GM18868 (cell line): Measurements from ENCODE around the gene NOS3.
"Not testable (repeated sequence)": the region's sequence is repeated elsewhere in the genome, so short reads cannot be mapped to it uniquely, and the experiment has no call there.

Experiments
- ATAC-seq: cut with Tn5 transposase; IDR thresholded peaks from one replicate; pipeline ENCODE4 v1.9.1; 2021; ENCODE audit warnings: mild to moderate bottlenecking, moderate library complexity; ENCODE audit not compliant: unreplicated experiment

The NOS3 gene

DNA sequence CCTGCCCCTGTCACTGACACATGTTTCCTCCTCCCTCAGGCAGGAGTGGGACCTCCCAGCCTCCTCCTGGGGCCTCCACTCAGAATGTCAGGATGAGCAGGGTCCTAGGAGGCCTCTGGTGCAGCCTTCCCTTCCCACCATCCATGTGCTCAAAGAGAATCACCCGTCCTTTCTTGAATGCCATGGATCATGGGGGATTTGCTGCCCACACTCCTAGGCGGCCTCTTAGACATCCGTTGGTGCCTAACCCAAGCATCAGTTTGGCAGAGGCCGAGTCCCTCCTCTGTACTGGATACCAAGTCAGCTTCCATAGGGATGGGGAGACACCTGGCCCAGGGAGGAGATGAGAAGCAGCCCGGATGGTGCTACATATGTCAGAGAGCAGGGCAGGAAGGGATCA is 7.0 kb downstream of the NOS3 start:
- ATAC-seq = no peak

DNA sequence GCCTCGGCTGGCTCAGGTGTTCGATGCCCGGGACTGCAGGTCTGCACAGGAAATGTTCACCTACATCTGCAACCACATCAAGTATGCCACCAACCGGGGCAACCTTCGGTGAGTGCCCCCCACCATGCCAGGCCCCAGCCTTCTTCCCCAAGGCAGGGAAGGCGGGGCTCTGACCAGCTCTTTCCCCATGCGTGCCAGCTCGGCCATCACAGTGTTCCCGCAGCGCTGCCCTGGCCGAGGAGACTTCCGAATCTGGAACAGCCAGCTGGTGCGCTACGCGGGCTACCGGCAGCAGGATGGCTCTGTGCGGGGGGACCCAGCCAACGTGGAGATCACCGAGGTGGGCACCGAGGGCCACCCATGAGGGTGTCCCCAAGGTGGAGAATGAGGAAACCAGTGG is 7.5 kb downstream of the NOS3 start:
- no peak for ATAC-seq

DNA sequence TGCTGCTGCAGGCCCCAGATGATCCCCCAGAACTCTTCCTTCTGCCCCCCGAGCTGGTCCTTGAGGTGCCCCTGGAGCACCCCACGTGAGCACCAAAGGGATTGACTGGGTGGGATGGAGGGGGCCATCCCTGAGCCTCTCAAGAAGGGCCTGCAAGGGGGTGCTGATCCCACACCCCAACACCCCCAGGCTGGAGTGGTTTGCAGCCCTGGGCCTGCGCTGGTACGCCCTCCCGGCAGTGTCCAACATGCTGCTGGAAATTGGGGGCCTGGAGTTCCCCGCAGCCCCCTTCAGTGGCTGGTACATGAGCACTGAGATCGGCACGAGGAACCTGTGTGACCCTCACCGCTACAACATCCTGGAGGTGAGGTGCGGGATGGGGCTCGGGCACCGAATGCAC is 8.2 kb downstream of the NOS3 start:
- no peak for ATAC-seq

GRCh38 chr7:150999497-151000230 is 8.8 kb downstream of the NOS3 start:
- ATAC-seq = no peak

DNA sequence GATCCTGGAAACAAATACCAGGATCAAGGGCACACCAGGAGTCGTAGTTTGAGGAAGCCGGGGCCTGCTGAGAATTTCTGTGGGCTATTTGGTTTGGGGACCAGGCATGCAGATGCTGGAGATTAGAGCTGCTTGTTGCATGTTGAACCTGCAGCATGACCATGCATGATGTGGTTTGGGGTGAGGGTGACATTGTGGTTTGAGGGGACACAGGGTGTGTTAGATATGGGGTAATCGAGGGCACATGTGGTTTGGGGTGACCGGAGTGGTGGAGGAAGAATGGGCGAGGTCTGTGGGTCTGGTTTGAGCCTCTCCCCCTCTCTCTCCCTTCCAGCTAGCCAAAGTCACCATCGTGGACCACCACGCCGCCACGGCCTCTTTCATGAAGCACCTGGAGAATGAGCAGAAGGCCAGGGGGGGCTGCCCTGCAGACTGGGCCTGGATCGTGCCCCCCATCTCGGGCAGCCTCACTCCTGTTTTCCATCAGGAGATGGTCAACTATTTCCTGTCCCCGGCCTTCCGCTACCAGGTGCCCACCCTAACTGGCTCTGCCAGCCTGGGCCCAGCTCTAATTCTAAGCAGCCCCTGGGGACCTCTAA is 10.2 kb downstream of the NOS3 start:
- ATAC-seq = no peak

DNA sequence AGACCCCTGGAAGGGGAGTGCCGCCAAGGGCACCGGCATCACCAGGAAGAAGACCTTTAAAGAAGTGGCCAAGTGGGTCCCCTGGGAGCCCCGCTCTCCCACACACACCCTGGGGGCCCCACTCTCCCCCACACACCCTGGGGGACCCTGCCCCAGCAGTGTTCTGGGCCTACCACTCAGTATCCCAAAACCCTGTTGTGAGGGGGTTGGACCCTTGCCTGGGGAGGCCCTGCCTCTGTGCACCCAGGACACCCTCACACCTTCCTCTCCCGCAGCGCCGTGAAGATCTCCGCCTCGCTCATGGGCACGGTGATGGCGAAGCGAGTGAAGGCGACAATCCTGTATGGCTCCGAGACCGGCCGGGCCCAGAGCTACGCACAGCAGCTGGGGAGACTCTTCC is 10.7 kb downstream of the NOS3 start:
- no peak for ATAC-seq

GRCh38 chr7:151003572-151003971 is 12.8 kb downstream of the NOS3 start:
- ATAC-seq = no peak

DNA sequence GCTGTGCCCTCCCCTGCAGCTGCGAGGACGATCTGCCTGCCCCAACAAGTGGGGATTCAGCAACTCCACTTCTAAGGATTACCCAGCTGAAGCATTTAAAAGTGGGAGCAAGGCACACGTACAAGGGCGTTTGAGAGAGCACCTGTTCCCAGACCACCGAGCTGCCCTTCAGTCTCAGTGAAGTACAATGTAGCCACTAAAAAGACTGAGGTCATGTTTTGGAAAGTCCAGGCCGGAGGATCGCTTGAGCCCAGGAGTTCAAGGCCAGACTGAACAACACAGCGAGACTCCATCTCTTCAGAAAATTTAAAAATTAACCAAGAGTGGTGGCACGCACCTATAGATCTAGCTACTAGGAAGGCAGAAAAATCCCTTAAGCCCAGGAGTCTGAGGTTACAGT is 14.7 kb downstream of the NOS3 start:
- no peak for ATAC-seq

GRCh38 chr7:151006590-151007300 is 15.9 kb downstream of the NOS3 start:
- no peak for ATAC-seq

- no peak for ATAC-seq
Observed at GRCh38 chr7:151007469-151007898, 16.7 kb downstream of the NOS3 start.

GRCh38 chr7:151008143-151008510 is 17.3 kb downstream of the NOS3 start:
- no peak for ATAC-seq

- ATAC-seq = peak; percentile 67
Observed at GRCh38 chr7:151008511-151009323, 17.9 kb downstream of the NOS3 start.

DNA sequence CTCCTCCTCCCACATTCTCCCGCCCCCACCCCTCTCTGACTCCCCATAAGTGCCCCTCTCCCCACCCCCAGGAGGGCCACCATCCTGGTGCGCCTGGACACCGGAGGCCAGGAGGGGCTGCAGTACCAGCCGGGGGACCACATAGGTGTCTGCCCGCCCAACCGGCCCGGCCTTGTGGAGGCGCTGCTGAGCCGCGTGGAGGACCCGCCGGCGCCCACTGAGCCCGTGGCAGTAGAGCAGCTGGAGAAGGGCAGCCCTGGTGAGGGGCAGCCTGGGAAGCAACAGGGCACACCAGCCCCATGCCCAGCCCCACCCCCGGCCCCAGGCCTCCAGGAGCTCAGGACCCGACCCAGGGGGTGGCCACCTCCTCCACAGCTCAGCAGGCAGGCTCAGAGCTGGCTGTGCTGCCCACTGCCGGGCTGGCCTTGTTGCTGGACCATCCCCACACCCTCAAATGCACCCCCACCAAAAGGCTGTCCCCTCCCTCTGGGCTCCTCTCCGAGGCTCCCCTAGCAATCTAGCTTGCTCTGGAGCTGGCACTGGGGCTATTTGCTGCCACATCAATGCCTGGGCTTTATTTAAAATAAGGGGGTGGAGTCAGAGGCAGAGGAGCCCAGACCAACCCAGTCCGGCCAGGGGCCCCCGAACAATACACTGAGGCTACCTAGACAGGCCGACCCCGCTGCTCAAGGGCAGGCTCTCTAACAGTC is 18.7 kb downstream of the NOS3 start:
- no peak for ATAC-seq

DNA sequence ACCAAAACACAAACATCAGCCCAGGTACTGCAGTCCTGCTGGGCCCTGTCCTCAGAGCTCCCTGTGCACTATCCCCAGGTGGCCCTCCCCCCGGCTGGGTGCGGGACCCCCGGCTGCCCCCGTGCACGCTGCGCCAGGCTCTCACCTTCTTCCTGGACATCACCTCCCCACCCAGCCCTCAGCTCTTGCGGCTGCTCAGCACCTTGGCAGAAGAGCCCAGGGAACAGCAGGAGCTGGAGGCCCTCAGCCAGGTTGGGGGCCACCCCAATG is 19.2 kb downstream of the NOS3 start:
- no peak for ATAC-seq

DNA sequence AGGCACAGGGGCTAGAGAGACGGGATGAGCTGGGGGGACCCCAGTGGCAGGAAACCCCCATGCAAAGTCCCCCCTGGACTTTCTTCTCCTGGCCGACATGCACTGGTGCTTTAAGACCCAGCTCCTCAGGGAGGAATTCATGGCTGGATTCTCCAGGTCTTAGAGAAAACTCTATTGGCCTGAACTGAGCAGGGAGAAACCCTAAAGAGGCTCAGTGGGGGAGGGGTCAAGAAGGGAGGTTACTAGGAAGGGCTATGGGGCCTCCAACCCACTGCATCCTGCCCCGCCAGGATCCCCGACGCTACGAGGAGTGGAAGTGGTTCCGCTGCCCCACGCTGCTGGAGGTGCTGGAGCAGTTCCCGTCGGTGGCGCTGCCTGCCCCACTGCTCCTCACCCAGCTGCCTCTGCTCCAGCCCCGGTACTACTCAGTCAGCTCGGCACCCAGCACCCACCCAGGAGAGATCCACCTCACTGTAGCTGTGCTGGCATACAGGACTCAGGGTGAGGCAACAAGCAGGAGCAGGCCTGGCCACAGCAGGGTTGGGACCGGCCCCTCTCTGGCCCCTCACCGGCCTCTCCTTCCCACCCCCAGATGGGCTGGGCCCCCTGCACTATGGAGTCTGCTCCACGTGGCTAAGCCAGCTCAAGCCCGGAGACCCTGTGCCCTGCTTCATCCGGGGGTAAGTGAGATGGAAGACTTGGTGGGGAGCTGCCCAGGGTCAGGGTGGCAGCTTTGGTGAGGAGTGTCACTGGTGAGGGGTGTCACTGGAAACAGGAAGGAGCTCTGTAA is 19.7 kb downstream of the NOS3 start:
- ATAC-seq = no peak

DNA sequence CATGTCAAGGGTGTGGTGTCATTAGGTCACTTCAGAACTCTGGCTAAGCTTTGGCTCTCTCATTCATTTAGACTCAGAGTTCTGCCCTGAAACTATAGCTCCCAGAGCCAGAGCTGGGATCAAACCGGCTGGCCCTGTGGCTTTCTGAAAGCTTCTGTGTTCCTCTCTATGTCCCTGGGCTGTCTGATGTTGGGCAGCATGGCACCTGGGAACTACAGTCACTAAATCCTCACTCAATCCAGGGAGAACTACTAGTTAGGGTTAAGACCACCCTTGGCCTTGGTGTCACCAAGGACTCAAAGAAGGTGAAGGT is 20.2 kb downstream of the NOS3 start:
- ATAC-seq = no peak

DNA sequence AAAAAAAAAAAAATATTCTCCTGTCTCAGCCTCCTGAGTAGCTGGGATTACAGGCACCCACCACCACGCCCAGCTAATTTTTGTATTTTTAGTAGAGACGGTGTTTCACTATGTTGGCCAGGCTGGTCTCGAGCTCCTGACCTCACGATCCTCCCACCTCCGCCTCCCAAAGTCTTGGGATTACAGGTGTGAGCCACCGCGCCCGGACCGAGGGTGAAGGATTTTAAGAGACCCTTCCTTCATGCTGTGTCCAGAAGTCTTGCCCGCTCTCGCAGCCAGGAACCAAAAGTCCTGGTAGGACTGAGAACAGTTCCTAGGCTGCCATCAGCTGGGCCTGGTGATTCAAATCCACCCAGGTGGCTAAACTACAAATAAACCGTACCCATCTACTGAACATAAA is 20.8 kb downstream of the NOS3 start:
- not testable (repeated sequence) for ATAC-seq

- no peak for ATAC-seq
Observed at GRCh38 chr7:151012031-151012692, 21.3 kb downstream of the NOS3 start.

DNA sequence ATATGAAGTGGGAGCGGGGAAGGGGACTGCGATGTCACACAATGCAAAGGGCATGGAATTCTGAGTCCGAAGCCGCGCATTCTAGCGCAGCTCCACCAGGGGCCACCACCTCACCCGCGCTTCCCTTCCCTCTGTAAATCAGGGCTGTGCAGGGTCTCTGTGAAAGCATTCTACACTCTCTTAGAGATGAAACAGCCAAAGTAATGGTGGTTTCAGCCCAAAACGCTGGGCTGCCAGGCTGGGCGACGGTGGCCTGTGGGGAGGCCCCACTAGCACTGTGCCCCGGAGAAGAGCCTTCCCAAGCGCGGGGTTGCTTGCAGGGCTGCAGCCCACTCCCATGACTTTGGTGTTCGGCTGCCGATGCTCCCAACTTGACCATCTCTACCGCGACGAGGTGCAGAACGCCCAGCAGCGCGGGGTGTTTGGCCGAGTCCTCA is 22.1 kb downstream of the NOS3 start:
- ATAC-seq = no peak

GRCh38 chr7:151013356-151013732 is 22.5 kb downstream of the NOS3 start:
- ATAC-seq = no peak
